ENCODE data around the gene KRTAP10-12. TPM values are rescaled to one million over a fixed set of nuclear protein-coding genes. Genes with fewer than 3 reads are reported as not detected.

The KRTAP10-12 gene
- total and polyA plus RNA-seq, 2 of the 4 experiments (the other 2 are of a cell fraction), result not detected

DNA sequence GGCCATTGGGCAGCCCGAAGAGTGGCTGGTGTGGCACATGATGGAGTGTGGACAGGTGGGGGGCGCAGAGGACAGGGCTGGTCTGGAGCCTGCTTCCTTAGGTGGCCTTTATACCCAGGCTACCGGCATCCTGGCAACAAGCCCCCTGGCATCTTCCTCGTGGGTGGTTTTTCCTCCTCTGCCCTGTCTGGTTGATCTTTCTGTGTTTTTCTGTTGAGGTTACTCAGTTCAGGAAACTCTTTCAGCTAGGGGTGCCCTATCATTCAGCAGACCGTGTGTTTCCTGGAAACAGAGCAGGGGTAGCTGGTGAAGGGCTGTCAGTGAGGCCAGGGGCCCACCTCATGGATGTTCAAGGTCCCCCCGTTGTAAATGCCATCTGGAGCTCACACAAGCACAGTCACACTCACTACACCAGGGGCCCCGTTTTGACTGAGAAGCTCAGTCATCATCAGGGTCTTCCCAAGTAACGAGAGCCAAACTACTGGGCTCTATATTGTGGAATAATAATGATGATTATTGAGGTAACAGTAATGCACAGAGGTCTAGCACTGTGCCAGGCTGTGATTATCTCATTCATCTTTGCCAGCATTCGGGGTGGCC lies 42.3 kb upstream of the KRTAP10-12 start, which contains the start of gene KRTAP12-4:
Gene KRTAP12-4 (minus strand): TSS at position 84 of the 600 bp plus-strand sequence. CDS start 45 bp downstream, at position 39.
- Histone ChIP-seq H2BK20ac (ENCODE audit: low read depth, low read length) (no peak within 1 kb of the TSS), H3K56ac (ENCODE audit: extremely low read depth, insufficient read depth, low read length) (no peak within 1 kb of the TSS), H3K27ac (ENCODE audit: insufficient read depth, low read length) (no peak within 1 kb of the TSS), H4K5ac (ENCODE audit: low read depth, low read length) (no peak within 1 kb of the TSS), H4K20me1 (ENCODE audit: insufficient read depth, low read length) (no peaks in the 10 kb centered on the region), H2AK5ac (ENCODE audit: low read depth, low read length) (no peak within 1 kb of the TSS), H3K4me3 (ENCODE audit: insufficient read depth, low read depth, low read length) (no peak within 1 kb of the TSS), H2AFZ (replicated peaks; ENCODE audit: low read length, poor library complexity) (no peak within 1 kb of the TSS), H3K23ac (ENCODE audit: low read depth, low read length) (no peak within 1 kb of the TSS), H3K27me3 (ENCODE audit: control insufficient read depth, insufficient read depth, low read length) (peaks cover 2% of the 10 kb centered on the region; the same call in 1 of the 2 replicates), H2AK9ac (replicated peaks; ENCODE audit: low read depth, low read length, poor library complexity) (no peak within 1 kb of the TSS), H2BK5ac (ENCODE audit: low read depth, low read length, poor library complexity, severe bottlenecking) (no peak within 1 kb of the TSS), H3K14ac (replicated peaks; ENCODE audit: low read depth, low read length) (no peak within 1 kb of the TSS), H2BK15ac (ENCODE audit: low read depth, low read length) (no peak within 1 kb of the TSS), H3K9me3 (ENCODE audit: control insufficient read depth, insufficient read depth, low read length) (peaks cover 5% of the 10 kb centered on the region), H3K4ac (ENCODE audit: low read depth, low read length) (no peak within 1 kb of the TSS), H4K91ac (ENCODE audit: insufficient read depth, low read depth, low read length) (no peak within 1 kb of the TSS), H3K36me3 (ENCODE audit: control insufficient read depth, insufficient read depth, low read length) (no peaks in the 10 kb centered on the region), H3K9me1 (ENCODE audit: insufficient read depth, low read length) (no peaks in the 10 kb centered on the region), H3K4me1 (ENCODE audit: control insufficient read depth, insufficient read depth, low read length) (no peaks in the 10 kb centered on the region), H3K9ac (ENCODE audit: low read depth, low read length) (no peak within 1 kb of the TSS), H3K4me2 (ENCODE audit: low read depth, low read length) (no peak within 1 kb of the TSS), H3K18ac (ENCODE audit: low read depth, low read length) (no peak within 1 kb of the TSS), H4K8ac (ENCODE audit: low read depth in 2 of 2, low read length in 2 of 2) (no peak within 1 kb of the TSS), H3K79me1 (ENCODE audit: low read depth in 1 of 2, low read length in 2 of 2) (no peaks in the 10 kb centered on the region), H2BK120ac (ENCODE audit: low read depth, low read length) (no peak within 1 kb of the TSS)
- POLR2A ChIA-PET (ENCODE audit: unreplicated experiment), result no interaction called here
- DNase-seq (no peak), ATAC-seq (ENCODE audit: low read depth) (no peak)
- intact Hi-C loops (cut with micrococcal nuclease), result loop anchor here (10.0 kb wide), 1 partner anchor 60 kb away; the partner anchor contains the start of gene TSPEAR
- BruUV-seq (replicated peaks), result no TSS peak
- dilution Hi-C loops (cut with HindIII; ENCODE audit: low sequenced_read_pairs, unreplicated experiment), result no loop called here
- in situ Hi-C loops (cut with MboI; ENCODE audit: low sequenced_read_pairs), result no loop called here
- TF ChIP-seq, protein P1, sequence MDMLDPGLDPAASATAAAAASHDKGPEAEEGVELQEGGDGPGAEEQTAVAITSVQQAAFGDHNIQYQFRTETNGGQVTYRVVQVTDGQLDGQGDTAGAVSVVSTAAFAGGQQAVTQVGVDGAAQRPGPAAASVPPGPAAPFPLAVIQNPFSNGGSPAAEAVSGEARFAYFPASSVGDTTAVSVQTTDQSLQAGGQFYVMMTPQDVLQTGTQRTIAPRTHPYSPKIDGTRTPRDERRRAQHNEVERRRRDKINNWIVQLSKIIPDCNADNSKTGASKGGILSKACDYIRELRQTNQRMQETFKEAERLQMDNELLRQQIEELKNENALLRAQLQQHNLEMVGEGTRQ (IDR thresholded peaks at IDR 0.05; ENCODE audit: low read depth, low read length), result no peak
- TF ChIP-seq, protein P2, sequence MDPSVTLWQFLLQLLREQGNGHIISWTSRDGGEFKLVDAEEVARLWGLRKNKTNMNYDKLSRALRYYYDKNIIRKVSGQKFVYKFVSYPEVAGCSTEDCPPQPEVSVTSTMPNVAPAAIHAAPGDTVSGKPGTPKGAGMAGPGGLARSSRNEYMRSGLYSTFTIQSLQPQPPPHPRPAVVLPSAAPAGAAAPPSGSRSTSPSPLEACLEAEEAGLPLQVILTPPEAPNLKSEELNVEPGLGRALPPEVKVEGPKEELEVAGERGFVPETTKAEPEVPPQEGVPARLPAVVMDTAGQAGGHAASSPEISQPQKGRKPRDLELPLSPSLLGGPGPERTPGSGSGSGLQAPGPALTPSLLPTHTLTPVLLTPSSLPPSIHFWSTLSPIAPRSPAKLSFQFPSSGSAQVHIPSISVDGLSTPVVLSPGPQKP (IDR thresholded peaks at IDR 0.05; ENCODE audit: borderline replicate concordance, low read depth, low read length), result no peak
- TF ChIP-seq RAD21 (IDR thresholded peaks at IDR 0.05; ENCODE audit: low read length) (no peak), CHD1 (IDR thresholded peaks at IDR 0.05; ENCODE audit: low read depth, low read length) (no peak), SMC3 (IDR thresholded peaks at IDR 0.05; ENCODE audit: low read depth, low read length) (no peak), MAZ (IDR thresholded peaks at IDR 0.05; ENCODE audit: borderline replicate concordance, low read depth, low read length) (no peak), NFE2L2 (IDR thresholded peaks at IDR 0.05; ENCODE audit: low read depth, low read length) (no peak), MXI1 (IDR thresholded peaks at IDR 0.05; ENCODE audit: borderline replicate concordance, low read depth, low read length) (no peak), RCOR1 (IDR thresholded peaks at IDR 0.05; ENCODE audit: insufficient replicate concordance, low read length) (no peak), FOS (IDR thresholded peaks at IDR 0.05; ENCODE audit: low read depth, low read length) (no peak), RFX5 (IDR thresholded peaks at IDR 0.05; ENCODE audit: low read depth, low read length) (no peak), POLR2A (IDR thresholded peaks at IDR 0.05; ENCODE audit: low read depth, low read length) (no peak), MAFK (IDR thresholded peaks at IDR 0.05; ENCODE audit: low read depth, low read length) (no peak), CEBPB (IDR thresholded peaks at IDR 0.05; ENCODE audit: low read depth, low read length) (no peak), BHLHE40 (IDR thresholded peaks at IDR 0.05; ENCODE audit: low read depth, low read length) (no peak)
- TF ChIP-seq, protein P3, sequence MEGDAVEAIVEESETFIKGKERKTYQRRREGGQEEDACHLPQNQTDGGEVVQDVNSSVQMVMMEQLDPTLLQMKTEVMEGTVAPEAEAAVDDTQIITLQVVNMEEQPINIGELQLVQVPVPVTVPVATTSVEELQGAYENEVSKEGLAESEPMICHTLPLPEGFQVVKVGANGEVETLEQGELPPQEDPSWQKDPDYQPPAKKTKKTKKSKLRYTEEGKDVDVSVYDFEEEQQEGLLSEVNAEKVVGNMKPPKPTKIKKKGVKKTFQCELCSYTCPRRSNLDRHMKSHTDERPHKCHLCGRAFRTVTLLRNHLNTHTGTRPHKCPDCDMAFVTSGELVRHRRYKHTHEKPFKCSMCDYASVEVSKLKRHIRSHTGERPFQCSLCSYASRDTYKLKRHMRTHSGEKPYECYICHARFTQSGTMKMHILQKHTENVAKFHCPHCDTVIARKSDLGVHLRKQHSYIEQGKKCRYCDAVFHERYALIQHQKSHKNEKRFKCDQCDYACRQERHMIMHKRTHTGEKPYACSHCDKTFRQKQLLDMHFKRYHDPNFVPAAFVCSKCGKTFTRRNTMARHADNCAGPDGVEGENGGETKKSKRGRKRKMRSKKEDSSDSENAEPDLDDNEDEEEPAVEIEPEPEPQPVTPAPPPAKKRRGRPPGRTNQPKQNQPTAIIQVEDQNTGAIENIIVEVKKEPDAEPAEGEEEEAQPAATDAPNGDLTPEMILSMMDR (conservative IDR thresholded peaks at IDR 0.05; ENCODE audit: low read depth, low read length), result no peak
- CTCF ChIA-PET, result no interaction called here
- WGBS, 2 experiments (ENCODE audit: extremely low coverage in 2 of 2, insufficient read length in 1 of 2), result no CpG with 5 or more reads among the region's 9 CpGs
